Neuronal stem cell (in vitro differentiated cells): Measurements from ENCODE around the gene COQ8A.

ENCODE experiments used
- DNase-seq: peaks from one replicate; pipeline ENCODE4 v3.0.0-alpha.2; 2013; ENCODE audit warnings: low spot score
- H2AFZ ChIP-seq: one replicate; pipeline ENCODE4 v1.6.1; 2013; ENCODE audit warnings: mild to moderate bottlenecking, low read length, inconsistent platforms
- H2AK5ac ChIP-seq: 2 replicates; pipeline ENCODE4 v1.6.1; 2013; ENCODE audit warnings: low read depth, mild to moderate bottlenecking, inconsistent platforms, low read length, moderate library complexity, mixed read lengths
- H2BK120ac ChIP-seq: 2 replicates; pipeline ENCODE4 v1.6.1; 2013; ENCODE audit warnings: low read depth, mild to moderate bottlenecking, inconsistent platforms, low read length, moderate library complexity, mixed read lengths
- H2BK12ac ChIP-seq: one replicate; pipeline ENCODE4 v1.6.1; 2013; ENCODE audit warnings: low read length, inconsistent platforms
- H2BK15ac ChIP-seq: 2 replicates; pipeline ENCODE4 v1.6.1; 2013; ENCODE audit warnings: mild to moderate bottlenecking, low read length, inconsistent platforms, mixed read lengths
- H2BK5ac ChIP-seq: one replicate; pipeline ENCODE4 v1.6.1; 2013; ENCODE audit warnings: inconsistent platforms, mild to moderate bottlenecking, low read length, moderate library complexity
- H3K14ac ChIP-seq: one replicate; pipeline ENCODE4 v1.6.1; 2013; ENCODE audit warnings: low read length, inconsistent platforms
- H3K18ac ChIP-seq: 2 replicates; pipeline ENCODE4 v1.6.1; 2013; ENCODE audit warnings: low read length, inconsistent platforms
- H3K23ac ChIP-seq: 2 replicates; pipeline ENCODE4 v1.6.1; 2013; ENCODE audit warnings: low read depth, mild to moderate bottlenecking, mixed read lengths, low read length, inconsistent platforms; ENCODE audit not compliant: poor library complexity
- H3K27ac ChIP-seq: replicated peaks from 3 replicates; pipeline ENCODE4 v1.5.1; 2013; ENCODE audit warnings: low read length, inconsistent platforms
- H3K27me3 ChIP-seq, 3 experiments: 2 replicates each; pipeline ENCODE4 v1.6.1; 2013; ENCODE audit warnings: low read length in 3 of 3, mild to moderate bottlenecking in 2 of 3, inconsistent platforms in 1 of 3, low read depth in 1 of 3, mixed read lengths in 1 of 3, moderate library complexity in 1 of 3; ENCODE audit not compliant: control insufficient read depth in 3 of 3, insufficient read depth in 3 of 3
- H3K36me3 ChIP-seq, 2 donors: replicated peaks in 1 of 2; 2 replicates each; pipeline ENCODE4 v1.6.1; 2013; ENCODE audit warnings: low read length in 2 of 2; ENCODE audit not compliant: control insufficient read depth in 2 of 2, insufficient read depth in 2 of 2
- H3K4ac ChIP-seq: 2 replicates; pipeline ENCODE4 v1.6.1; 2013; ENCODE audit warnings: inconsistent platforms, mild to moderate bottlenecking, low read length, moderate library complexity
- H3K4me1 ChIP-seq, 2 donors: 1 replicate in 1 of 2; 2 replicates in 1 of 2; pipeline ENCODE4 v1.6.1; 2013; ENCODE audit warnings: low read length in 2 of 2, low read depth in 1 of 2; ENCODE audit not compliant: control insufficient read depth in 2 of 2, insufficient read depth in 1 of 2
- H3K4me2 ChIP-seq: one replicate; pipeline ENCODE4 v1.6.1; 2013; ENCODE audit warnings: mild to moderate bottlenecking, low read length, inconsistent platforms; ENCODE audit not compliant: insufficient read depth, poor library complexity, severe bottlenecking
- H3K4me3 ChIP-seq, 2 donors: 2 replicates each; pipeline ENCODE4 v1.5.1; 2013; ENCODE audit warnings: low read length in 2 of 2, mild to moderate bottlenecking in 2 of 2, inconsistent platforms in 1 of 2, moderate library complexity in 1 of 2
- H3K79me1 ChIP-seq: one replicate; pipeline ENCODE4 v1.6.1; 2013; ENCODE audit warnings: low read depth, mild to moderate bottlenecking, inconsistent platforms, low read length, moderate library complexity
- H3K9ac ChIP-seq: one replicate; pipeline ENCODE4 v1.6.1; 2013; ENCODE audit warnings: mild to moderate bottlenecking, low read depth, low read length, inconsistent platforms; ENCODE audit not compliant: poor library complexity
- H3K9me3 ChIP-seq, 2 donors: replicated peaks in 1 of 2; 2 replicates each; pipeline versions ENCODE3 to v1.6.1; 2013; ENCODE audit warnings: low read length in 2 of 2, mild to moderate bottlenecking in 2 of 2, inconsistent platforms in 1 of 2, low read depth in 1 of 2, mixed read lengths in 1 of 2, moderate library complexity in 1 of 2; ENCODE audit not compliant: control insufficient read depth in 2 of 2, insufficient read depth in 1 of 2
- H4K8ac ChIP-seq: one replicate; pipeline ENCODE4 v1.6.1; 2013; ENCODE audit warnings: low read depth, mild to moderate bottlenecking, inconsistent platforms, low read length, moderate library complexity
- H4K91ac ChIP-seq: one replicate; pipeline ENCODE4 v1.6.1; 2013; ENCODE audit warnings: low read length, low read depth, mild to moderate bottlenecking, inconsistent platforms; ENCODE audit not compliant: poor library complexity
- WGBS, 2 donors: extraction: QIAGEN DNeasy Blood & Tissue Kit; methylation state at CpG; one replicate each; pipeline ENCODE4 v1.1.7; 2013; ENCODE audit warnings: missing lambda C conversion rate in 2 of 2, mixed read lengths in 1 of 2; ENCODE audit not compliant: insufficient read length in 2 of 2, insufficient replicate concordance in 1 of 2; ENCODE audit errors: extremely low coverage in 2 of 2; 5-methylcytosine and 5-hydroxymethylcytosine counted together

The COQ8A gene

GRCh38 chr1:226895644-226896043 lies 44.5 kb upstream of the COQ8A start:
- no peak overlapping the region for H4K91ac ChIP-seq
- H3K14ac ChIP-seq = no peak overlapping the region
- H4K8ac ChIP-seq = no peak overlapping the region
- peaks cover 0 to under 1% of the 10 kb centered on the region in 2 donors for H3K9me3 ChIP-seq
- H3K27me3 ChIP-seq = no peaks in the 10 kb centered on the region
- no peak overlapping the region for H3K27ac ChIP-seq
- H2AK5ac ChIP-seq = no peak overlapping the region
- no peak overlapping the region for H3K4me3 ChIP-seq
- no peak overlapping the region for H3K4ac ChIP-seq
- no peak for DNase-seq
- no peak overlapping the region for H3K18ac ChIP-seq
- no peak overlapping the region for H3K4me2 ChIP-seq
- H3K23ac ChIP-seq = no peak overlapping the region
- H2BK12ac ChIP-seq = no peak overlapping the region
- no peaks in the 10 kb centered on the region for H3K79me1 ChIP-seq
- H2BK120ac ChIP-seq = no peak overlapping the region
- no CpG with 5 or more reads among the region's 11 CpGs for WGBS, 2 donors
- H3K4me1 ChIP-seq = no peaks in the 10 kb centered on the region
- H2AFZ ChIP-seq = no peak overlapping the region
- H3K36me3 ChIP-seq = peaks cover 31 to 38% of the 10 kb centered on the region in 2 donors
- no peak overlapping the region for H2BK15ac ChIP-seq
- H2BK5ac ChIP-seq = no peak overlapping the region
- no peak overlapping the region for H3K9ac ChIP-seq

GRCh38 chr1:226898246-226898645 lies 41.8 kb upstream of the COQ8A start:
- Histone ChIP-seq H4K91ac (no peak overlapping the region), H3K18ac (no peak overlapping the region), H3K79me1 (no peaks in the 10 kb centered on the region), H3K23ac (no peak overlapping the region), H2BK5ac (no peak overlapping the region), H3K36me3 (peaks cover 15 to 26% of the 10 kb centered on the region in 2 donors), H3K4me1 (no peaks in the 10 kb centered on the region), H3K4ac (no peak overlapping the region), H2AK5ac (no peak overlapping the region), H2BK15ac (no peak overlapping the region), H3K27me3 (no peaks in the 10 kb centered on the region), H3K14ac (no peak overlapping the region), H3K9ac (no peak overlapping the region), H3K4me2 (no peak overlapping the region), H2BK12ac (no peak overlapping the region), H2AFZ (no peak overlapping the region), H3K27ac (no peak overlapping the region), H4K8ac (no peak overlapping the region), H3K4me3 (no peak overlapping the region), H2BK120ac (no peak overlapping the region), H3K9me3 (peaks cover 0 to 2% of the 10 kb centered on the region in 2 donors)
- no peak for DNase-seq
- WGBS, 2 donors = no CpG with 5 or more reads among the region's 3 CpGs

- H2BK5ac ChIP-seq = no peak overlapping the region
- H3K23ac ChIP-seq = no peak overlapping the region
- no peak overlapping the region for H3K4me2 ChIP-seq
- H2BK12ac ChIP-seq = no peak overlapping the region
- H2BK15ac ChIP-seq = no peak overlapping the region
- peaks cover 10 to 11% of the 10 kb centered on the region in 2 donors for H3K36me3 ChIP-seq
- DNase-seq = no peak
- H3K27ac ChIP-seq = no peak overlapping the region
- no peak overlapping the region for H2BK120ac ChIP-seq
- no peak overlapping the region for H3K18ac ChIP-seq
- no peak overlapping the region for H4K8ac ChIP-seq
- no peak overlapping the region for H3K9ac ChIP-seq
- no peak overlapping the region for H2AK5ac ChIP-seq
- no peak overlapping the region for H3K14ac ChIP-seq
- H3K4me3 ChIP-seq = no peak overlapping the region
- WGBS, 2 donors = no CpG with 5 or more reads among the region's 4 CpGs
- no peak overlapping the region for H4K91ac ChIP-seq
- no peak overlapping the region for H3K4ac ChIP-seq
- no peaks in the 10 kb centered on the region for H3K79me1 ChIP-seq
- peaks cover 0 to 2% of the 10 kb centered on the region in 2 donors for H3K9me3 ChIP-seq
- H3K4me1 ChIP-seq = no peaks in the 10 kb centered on the region
- H3K27me3 ChIP-seq = no peaks in the 10 kb centered on the region
- H2AFZ ChIP-seq = no peak overlapping the region
These were observed 38.7 kb upstream of the COQ8A start for GRCh38 chr1:226901421-226901820.

GRCh38 chr1:226902601-226903000 lies 37.5 kb upstream of the COQ8A start:
- no peak overlapping the region for H3K27ac ChIP-seq
- H3K23ac ChIP-seq = no peak overlapping the region
- H3K27me3 ChIP-seq = no peaks in the 10 kb centered on the region
- H3K4ac ChIP-seq = no peak overlapping the region
- no peak overlapping the region for H4K8ac ChIP-seq
- H3K14ac ChIP-seq = no peak overlapping the region
- H3K4me1 ChIP-seq = no peaks in the 10 kb centered on the region
- H3K18ac ChIP-seq = no peak overlapping the region
- H2BK5ac ChIP-seq = no peak overlapping the region
- H2BK12ac ChIP-seq = no peak overlapping the region
- no peak overlapping the region for H3K4me3 ChIP-seq
- no peaks in the 10 kb centered on the region for H3K79me1 ChIP-seq
- H3K9ac ChIP-seq = no peak overlapping the region
- H2AFZ ChIP-seq = no peak overlapping the region
- H2AK5ac ChIP-seq = no peak overlapping the region
- no CpG with 5 or more reads among the region's 4 CpGs for WGBS, 2 donors
- peaks cover 9 to 10% of the 10 kb centered on the region in 2 donors for H3K36me3 ChIP-seq
- no peak overlapping the region for H2BK15ac ChIP-seq
- H4K91ac ChIP-seq = no peak overlapping the region
- H2BK120ac ChIP-seq = no peak overlapping the region
- DNase-seq = no peak
- no peak overlapping the region for H3K4me2 ChIP-seq
- peaks cover 0 to 2% of the 10 kb centered on the region in 2 donors for H3K9me3 ChIP-seq
